ENCODE data around the gene HECW1. TPM values are rescaled to one million over a fixed set of nuclear protein-coding genes. Genes with fewer than 3 reads are reported as not detected.
"Not testable (repeated sequence)": the region's sequence is repeated elsewhere in the genome, so short reads cannot be mapped to it uniquely, and the experiment has no call there.

The HECW1 gene
- total RNA-seq, 1 donor from 2014 or later: not detected

DNA sequence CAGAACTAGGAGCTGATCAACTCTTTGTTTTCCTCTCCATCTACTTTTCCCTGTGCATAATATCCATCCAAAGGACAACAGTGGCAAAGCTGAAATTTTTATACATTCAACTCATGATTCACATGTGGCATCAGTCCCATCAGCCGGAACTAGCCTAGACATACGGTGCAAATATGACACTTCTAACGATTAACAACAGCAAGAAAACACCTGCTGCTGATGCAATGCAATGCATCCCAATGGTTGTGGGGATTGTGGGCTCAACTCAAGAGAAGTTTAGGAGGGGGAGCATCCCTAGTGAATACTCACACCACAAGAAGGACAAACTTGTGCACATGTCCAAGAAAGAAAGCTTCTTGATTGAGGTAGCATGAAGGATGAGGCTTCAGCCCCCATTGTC is 449.9 kb downstream of the HECW1 start:
- no peaks in the 10 kb centered on the region for H3K9me3 Mint-ChIP-seq

DNA sequence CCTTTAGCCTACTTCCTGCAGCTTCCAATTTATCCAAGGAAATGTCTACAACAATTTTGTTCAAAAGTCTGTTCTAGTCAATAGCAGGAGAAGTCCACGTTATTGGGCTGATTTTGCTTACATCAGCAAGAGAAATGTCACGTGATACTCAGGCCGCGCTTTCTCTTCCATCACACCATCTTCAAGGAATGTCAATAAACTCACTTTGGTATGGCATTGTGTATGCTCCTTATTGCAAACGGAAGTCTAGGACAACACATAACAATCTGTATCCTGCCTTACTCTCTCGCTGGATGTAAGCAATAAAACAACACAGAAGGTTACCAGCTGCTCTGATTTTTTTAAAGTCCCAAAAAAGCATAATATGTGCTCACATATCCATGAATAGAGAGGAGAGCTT is 453.3 kb downstream of the HECW1 start:
- Mint-ChIP-seq H3K27ac (no peak overlapping the region), H3K36me3 (ENCODE audit: low read depth) (no peaks in the 10 kb centered on the region), H3K4me1 (ENCODE audit: low read depth) (peaks cover 16% of the 10 kb centered on the region), H3K27me3 (ENCODE audit: low read depth) (peaks cover 24% of the 10 kb centered on the region), H3K4me3 (ENCODE audit: low read depth) (no peak overlapping the region), H3K9me3 (no peaks in the 10 kb centered on the region)
- intact Hi-C loops (cut with micrococcal nuclease): no loop called here
- DNase-seq (ENCODE audit: low spot score): no peak

More for the DNA sequence above, 449.9 kb downstream of the HECW1 start:
- no peak for DNase-seq (ENCODE audit: low spot score)
- Mint-ChIP-seq H3K4me3 (ENCODE audit: low read depth) (no peak overlapping the region), H3K27ac (no peak overlapping the region), H3K36me3 (ENCODE audit: low read depth) (no peaks in the 10 kb centered on the region), H3K27me3 (ENCODE audit: low read depth) (peaks cover 35% of the 10 kb centered on the region), H3K4me1 (ENCODE audit: low read depth) (no peaks in the 10 kb centered on the region)
- intact Hi-C loops (cut with micrococcal nuclease): no loop called here

DNA sequence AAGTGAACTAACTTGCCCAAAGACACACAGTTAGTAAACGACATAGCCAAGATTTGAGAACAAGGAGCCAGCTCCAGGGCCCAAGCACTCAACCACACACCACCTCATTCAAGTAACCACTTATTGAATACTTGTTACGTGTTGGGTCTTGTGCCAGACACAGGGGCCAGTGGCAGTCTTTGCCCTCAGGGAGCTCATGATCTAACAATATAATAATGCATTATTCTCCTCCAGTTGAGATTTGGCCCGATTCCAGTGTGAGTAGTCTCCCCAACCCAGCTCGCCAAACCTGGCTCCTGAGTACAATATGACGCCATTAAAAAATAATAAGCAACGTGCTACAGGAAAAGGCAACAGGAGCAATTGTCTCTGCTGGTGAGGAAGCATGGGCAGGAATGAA is 456.1 kb downstream of the HECW1 start:
- Mint-ChIP-seq H3K4me3 (ENCODE audit: low read depth) (no peak overlapping the region), H3K36me3 (ENCODE audit: low read depth) (no peaks in the 10 kb centered on the region), H3K27ac (no peak overlapping the region), H3K9me3 (no peaks in the 10 kb centered on the region), H3K4me1 (ENCODE audit: low read depth) (peaks cover 30% of the 10 kb centered on the region), H3K27me3 (ENCODE audit: low read depth) (peaks cover 8% of the 10 kb centered on the region)
- no peak for DNase-seq (ENCODE audit: low spot score)
- intact Hi-C loops (cut with micrococcal nuclease): no loop called here

DNA sequence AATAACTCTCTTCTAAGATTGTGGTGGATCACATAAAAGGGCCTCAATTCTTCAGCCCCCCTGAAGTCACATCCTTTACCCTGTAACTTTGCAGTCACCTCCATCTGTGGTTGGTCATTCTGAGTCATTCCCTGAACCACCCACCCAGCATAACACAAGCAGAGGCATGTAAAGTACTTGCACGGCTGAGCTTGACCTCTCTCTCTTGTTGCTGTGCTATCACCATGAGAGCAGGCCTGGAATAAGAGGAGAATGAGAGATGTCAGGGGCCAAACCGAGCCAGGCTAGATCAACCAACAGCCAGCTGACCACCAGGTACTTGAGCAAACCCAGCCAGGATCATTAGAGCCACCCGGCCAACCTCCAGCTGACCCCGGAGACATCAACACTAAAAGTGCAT is 457.0 kb downstream of the HECW1 start:
- no peak for DNase-seq (ENCODE audit: low spot score)
- Mint-ChIP-seq H3K4me3 (ENCODE audit: low read depth) (no peak overlapping the region), H3K4me1 (ENCODE audit: low read depth) (peaks cover 33% of the 10 kb centered on the region), H3K27ac (no peak overlapping the region), H3K27me3 (ENCODE audit: low read depth) (peaks cover 6% of the 10 kb centered on the region), H3K9me3 (no peaks in the 10 kb centered on the region), H3K36me3 (ENCODE audit: low read depth) (no peaks in the 10 kb centered on the region)
- intact Hi-C loops (cut with micrococcal nuclease): no loop called here

GRCh38 chr7:43570688-43571365 is 458.4 kb downstream of the HECW1 start:
- DNase-seq (ENCODE audit: low spot score): no peak
- intact Hi-C loops (cut with micrococcal nuclease): loop anchor here (5.0 to 10.0 kb wide), 2 partner anchors 54 to 256 kb away; no protein-coding TSS in a partner anchor

DNA sequence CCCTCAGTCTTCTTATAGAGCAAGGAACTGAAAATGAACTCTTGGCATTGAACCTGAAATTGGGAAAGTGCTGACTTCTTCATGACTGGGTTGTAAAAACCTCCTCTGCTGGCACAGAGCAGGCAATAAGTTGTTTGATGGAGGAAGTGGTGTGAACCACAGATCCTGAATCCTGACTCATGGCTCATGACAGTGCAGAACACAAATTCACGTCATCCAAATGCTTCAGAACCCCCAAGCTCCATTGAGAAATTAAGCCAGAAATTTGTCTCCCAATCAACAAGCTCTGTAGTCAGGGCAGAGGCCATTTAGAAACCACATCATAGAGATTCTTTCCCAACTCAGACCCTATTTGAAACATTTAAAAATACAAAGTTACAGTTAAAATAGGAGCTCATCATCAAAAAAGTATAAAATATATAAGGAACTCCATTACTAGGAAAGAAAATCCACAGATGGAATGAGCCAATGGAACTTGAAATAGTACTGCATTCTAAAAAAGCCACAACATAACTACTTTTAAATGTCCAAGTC is 460.1 kb downstream of the HECW1 start:
- peak; percentile 30 for DNase-seq (ENCODE audit: low spot score)
- Mint-ChIP-seq H3K9me3 (no peaks in the 10 kb centered on the region), H3K36me3 (ENCODE audit: low read depth) (no peaks in the 10 kb centered on the region), H3K4me3 (ENCODE audit: low read depth) (no peak overlapping the region), H3K27ac (no peak overlapping the region), H3K4me1 (ENCODE audit: low read depth) (peaks cover 37% of the 10 kb centered on the region), H3K27me3 (ENCODE audit: low read depth) (no peaks in the 10 kb centered on the region)
- intact Hi-C loops (cut with micrococcal nuclease): loop anchor here (5.0 to 10.0 kb wide), 2 partner anchors 55 to 258 kb away; no protein-coding TSS in a partner anchor

More at GRCh38 chr7:43570688-43571365, 458.4 kb downstream of the HECW1 start:
- Mint-ChIP-seq H3K4me1 (ENCODE audit: low read depth) (peaks cover 33% of the 10 kb centered on the region), H3K4me3 (ENCODE audit: low read depth) (no peak overlapping the region), H3K9me3 (no peaks in the 10 kb centered on the region), H3K36me3 (ENCODE audit: low read depth) (no peaks in the 10 kb centered on the region), H3K27ac (peak overlapping the region; percentile 21), H3K27me3 (ENCODE audit: low read depth) (peaks cover 1% of the 10 kb centered on the region)

GRCh38 chr7:43573832-43574231 is 461.4 kb downstream of the HECW1 start:
- intact Hi-C loops (cut with micrococcal nuclease): loop anchor here (5.0 to 10.0 kb wide), 2 partner anchors 57 to 259 kb away; no protein-coding TSS in a partner anchor

DNA sequence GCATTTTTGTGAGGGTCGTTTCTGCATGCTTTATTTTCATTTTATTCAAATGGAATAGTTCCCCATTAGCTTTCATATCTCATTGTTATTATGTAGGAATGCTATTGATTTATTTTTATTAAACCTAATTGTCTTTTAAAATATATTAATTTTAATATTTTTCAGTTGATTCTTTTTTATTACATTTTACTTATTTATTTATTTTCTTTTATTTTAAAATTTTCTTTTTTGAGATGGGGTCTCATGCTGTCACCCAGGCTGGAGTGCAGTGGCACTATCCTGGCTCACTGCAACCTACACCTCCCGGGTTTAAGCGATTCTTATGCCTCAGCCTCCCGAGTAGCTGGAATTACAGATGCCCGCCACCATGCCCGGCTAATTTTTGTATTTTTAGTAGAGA is 463.1 kb downstream of the HECW1 start:
- peaks cover 27% of the 10 kb centered on the region for H3K4me1 Mint-ChIP-seq (ENCODE audit: low read depth)
- peaks cover 2% of the 10 kb centered on the region for H3K27me3 Mint-ChIP-seq (ENCODE audit: low read depth)
- DNase-seq (ENCODE audit: low spot score): no peak
- no peaks in the 10 kb centered on the region for H3K9me3 Mint-ChIP-seq
- H3K36me3 Mint-ChIP-seq (ENCODE audit: low read depth): no peaks in the 10 kb centered on the region
- H3K27ac Mint-ChIP-seq: no peak overlapping the region
- no peak overlapping the region for H3K4me3 Mint-ChIP-seq (ENCODE audit: low read depth)
- intact Hi-C loops (cut with micrococcal nuclease): loop anchor here (10.0 kb wide), 1 partner anchor 261 kb away; no protein-coding TSS in a partner anchor

More at GRCh38 chr7:43573832-43574231, 461.4 kb downstream of the HECW1 start:
- H3K9me3 Mint-ChIP-seq; H3K36me3 Mint-ChIP-seq (ENCODE audit: low read depth); H3K27ac Mint-ChIP-seq; H3K27me3 Mint-ChIP-seq (ENCODE audit: low read depth); DNase-seq (ENCODE audit: low spot score); H3K4me3 Mint-ChIP-seq (ENCODE audit: low read depth): not testable (repeated sequence)
- peaks cover 33% of the 10 kb centered on the region for H3K4me1 Mint-ChIP-seq (ENCODE audit: low read depth)

DNA sequence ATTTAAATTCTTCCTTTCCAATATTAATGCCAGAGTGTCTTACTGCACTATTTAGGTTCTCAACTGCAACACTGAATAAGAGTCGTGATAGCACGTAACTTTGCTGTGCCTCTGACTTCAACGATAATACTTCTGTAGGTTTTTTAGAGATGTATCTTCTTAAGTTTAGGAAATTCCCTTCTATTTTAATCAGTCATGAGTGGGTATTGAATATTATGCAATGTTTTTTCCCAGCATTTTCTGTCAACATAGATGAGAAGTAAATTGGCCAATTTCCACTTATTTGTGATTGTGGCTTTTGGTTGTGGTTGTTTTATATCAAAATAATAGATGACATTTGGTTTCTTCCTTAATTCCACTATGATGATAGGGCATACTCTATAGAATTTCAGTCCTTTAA is 463.8 kb downstream of the HECW1 start:
- H3K27me3 Mint-ChIP-seq (ENCODE audit: low read depth): peaks cover 8% of the 10 kb centered on the region
- H3K9me3 Mint-ChIP-seq: no peaks in the 10 kb centered on the region

GRCh38 chr7:43577485-43577951 is 465.1 kb downstream of the HECW1 start:
- Mint-ChIP-seq H3K36me3 (ENCODE audit: low read depth) (no peaks in the 10 kb centered on the region), H3K4me1 (ENCODE audit: low read depth) (peaks cover 21% of the 10 kb centered on the region), H3K27ac (no peak overlapping the region), H3K27me3 (ENCODE audit: low read depth) (peaks cover 18% of the 10 kb centered on the region), H3K4me3 (ENCODE audit: low read depth) (no peak overlapping the region), H3K9me3 (no peaks in the 10 kb centered on the region)
- DNase-seq (ENCODE audit: low spot score): no peak
- intact Hi-C loops (cut with micrococcal nuclease): loop anchor here (10.0 kb wide), 1 partner anchor 263 kb away; no protein-coding TSS in a partner anchor

More for the DNA sequence above, 463.8 kb downstream of the HECW1 start:
- DNase-seq (ENCODE audit: low spot score): no peak
- Mint-ChIP-seq H3K4me3 (ENCODE audit: low read depth) (no peak overlapping the region), H3K36me3 (ENCODE audit: low read depth) (no peaks in the 10 kb centered on the region), H3K4me1 (ENCODE audit: low read depth) (peaks cover 24% of the 10 kb centered on the region), H3K27ac (no peak overlapping the region)
- intact Hi-C loops (cut with micrococcal nuclease): loop anchor here (10.0 kb wide), 1 partner anchor 261 kb away; no protein-coding TSS in a partner anchor

GRCh38 chr7:43582503-43583423 is 470.3 kb downstream of the HECW1 start, which contains the start of gene STK17A:
Gene STK17A, plus strand, starts transcription at chr7:43583108. Its CDS starts 136 bp downstream, at chr7:43583244.
- Mint-ChIP-seq H3K9me3 (no peaks in the 10 kb centered on the region), H3K4me3 (ENCODE audit: low read depth) (peak within 1 kb of the TSS; percentile 91), H3K36me3 (ENCODE audit: low read depth) (no peaks in the 10 kb centered on the region), H3K27me3 (ENCODE audit: low read depth) (peaks cover 19% of the 10 kb centered on the region), H3K4me1 (ENCODE audit: low read depth) (peaks cover 34% of the 10 kb centered on the region), H3K27ac (peak within 1 kb of the TSS; percentile 91)
- intact Hi-C loops (cut with micrococcal nuclease): loop anchor here (1.0 to 5.0 kb wide), 7 partner anchors 9 to 275 kb away; partner anchors contain the start of gene COA1
- DNase-seq (ENCODE audit: low spot score): peak; percentile 94

All from activated T-helper 2 cell treated with anti-CD3 and anti-CD28 coated beads, Interferon-gamma antibody, Interleukin-2, Interleukin-4, amounts not matched to agents 10 μg/mL and 5 μg/mL and 100 μg/mL, durations not matched to agents 14 hours and 24 hours and 36 hours (primary cell).